Activated T-helper 17 cell treated with anti-CD3 and anti-CD28 coated beads, Interleukin-2, amount 50 U/mL, for 72 hours (primary cell): ENCODE measurements around the gene IFNLR1. TPM values are rescaled to one million over a fixed set of nuclear protein-coding genes. Genes with fewer than 3 reads are reported as not detected.

Experiments
- ATAC-seq: fragments of 150-1000 bp; cut with Tn5 transposase; replicated peaks from 2 replicates; pipeline ENCODE4 v1.10.0; 2021; ENCODE audit warnings: mild to moderate bottlenecking, moderate library complexity
- H3K27ac Mint-ChIP-seq: one replicate; pipeline ENCODE4 v1.8.0; 2022; ENCODE audit warnings: mixed read lengths
- H3K27me3 Mint-ChIP-seq: one replicate; pipeline ENCODE4 v1.8.0; 2022; ENCODE audit warnings: mixed read lengths
- H3K36me3 Mint-ChIP-seq: one replicate; pipeline ENCODE4 v1.8.0; 2022; ENCODE audit warnings: low read depth, mild to moderate bottlenecking, mixed read lengths
- H3K4me1 Mint-ChIP-seq: one replicate; pipeline ENCODE4 v1.8.0; 2022; ENCODE audit warnings: mixed read lengths
- H3K4me3 Mint-ChIP-seq: one replicate; pipeline ENCODE4 v1.8.0; 2022; ENCODE audit warnings: mild to moderate bottlenecking, mixed read lengths
- H3K9me3 Mint-ChIP-seq: one replicate; pipeline ENCODE4 v1.8.0; 2022; ENCODE audit warnings: mixed read lengths
- total RNA-seq, 2 donors: library from RNA; stranded (reverse); gene quantifications; one replicate each; pipeline ENCODE4 v1.2.3, GENCODE V29; 2022

IFNLR1 gene
- 1 to 10 TPM; 1.6 to 9.2 TPM for total RNA-seq

- peaks cover 30% of the 10 kb centered on the region for H3K4me1 Mint-ChIP-seq
- no peaks in the 10 kb centered on the region for H3K36me3 Mint-ChIP-seq
- peak within 1 kb of the TSS; percentile 54 for H3K27ac Mint-ChIP-seq
- peak within 1 kb of the TSS; percentile 83 for H3K4me3 Mint-ChIP-seq
- H3K27me3 Mint-ChIP-seq, result no peaks in the 10 kb centered on the region
- H3K9me3 Mint-ChIP-seq, result no peaks in the 10 kb centered on the region
- ATAC-seq, result peak; percentile 80
These were observed at the start of gene IFNLR1 for GRCh38 chr1:24186993-24187790. IFNLR1 (minus strand) TSS chr1:24187289; CDS start chr1:24187248, 41 bp downstream.

GRCh38 chr1:24235921-24236788, 49.1 kb upstream of the IFNLR1 start:
- no peaks in the 10 kb centered on the region for H3K36me3 Mint-ChIP-seq
- no peaks in the 10 kb centered on the region for H3K9me3 Mint-ChIP-seq
- peak; percentile 100 for ATAC-seq
- no peak overlapping the region for H3K27ac Mint-ChIP-seq
- peak overlapping the region; percentile 38 for H3K4me3 Mint-ChIP-seq
- H3K27me3 Mint-ChIP-seq, result peaks cover 15% of the 10 kb centered on the region
- peaks cover 8% of the 10 kb centered on the region for H3K4me1 Mint-ChIP-seq

GRCh38 chr1:24233684-24234600, 46.9 kb upstream of the IFNLR1 start:
- peaks cover 8% of the 10 kb centered on the region for H3K4me1 Mint-ChIP-seq
- peaks cover 17% of the 10 kb centered on the region for H3K27me3 Mint-ChIP-seq
- no peaks in the 10 kb centered on the region for H3K9me3 Mint-ChIP-seq
- H3K36me3 Mint-ChIP-seq, result no peaks in the 10 kb centered on the region
- H3K27ac Mint-ChIP-seq, result no peak overlapping the region
- no peak overlapping the region for H3K4me3 Mint-ChIP-seq
- ATAC-seq, result no peak

DNA sequence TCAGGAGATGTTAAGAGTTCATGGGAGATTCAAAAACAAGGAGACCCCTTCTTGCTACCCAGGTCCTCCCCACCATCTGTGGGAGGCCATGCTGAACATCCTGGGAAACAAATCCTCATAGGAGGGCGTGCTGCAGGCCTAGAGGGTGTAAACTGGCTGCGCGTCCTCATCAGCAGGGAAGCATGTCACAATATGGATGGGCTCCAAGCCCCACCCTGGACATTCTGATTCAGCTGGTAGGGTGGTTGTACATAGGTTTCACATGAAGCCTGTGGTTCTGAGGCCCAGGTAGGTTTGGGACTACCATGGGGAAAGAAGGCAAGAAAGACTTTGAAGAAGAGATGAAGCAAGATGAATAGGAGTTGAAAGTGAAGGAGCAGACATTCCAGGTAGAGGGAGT, 44.6 kb upstream of the IFNLR1 start:
- no peak overlapping the region for H3K4me3 Mint-ChIP-seq
- peaks cover 21% of the 10 kb centered on the region for H3K27me3 Mint-ChIP-seq
- no peak for ATAC-seq
- H3K4me1 Mint-ChIP-seq, result peaks cover 19% of the 10 kb centered on the region
- H3K9me3 Mint-ChIP-seq, result no peaks in the 10 kb centered on the region
- no peak overlapping the region for H3K27ac Mint-ChIP-seq
- H3K36me3 Mint-ChIP-seq, result no peaks in the 10 kb centered on the region

DNA sequence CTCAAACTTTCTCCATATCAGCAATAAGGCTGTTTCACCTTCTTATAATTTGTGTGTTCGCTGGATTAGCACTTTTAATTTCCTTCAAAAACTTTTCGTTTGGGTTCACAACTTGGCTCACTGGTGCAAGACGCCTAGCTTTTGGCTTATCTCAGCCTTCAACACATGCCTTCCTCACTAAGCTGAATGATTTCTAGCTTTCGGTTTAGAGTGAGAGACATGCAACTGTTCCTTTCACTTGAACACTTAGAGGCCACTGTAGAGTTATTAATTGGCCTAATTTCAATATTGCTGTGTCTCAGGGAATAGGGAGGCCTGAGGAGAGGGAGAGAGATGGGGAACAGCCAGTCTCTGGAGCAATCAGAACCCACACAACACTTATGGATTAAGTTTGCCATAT, 41.2 kb upstream of the IFNLR1 start:
- peak; percentile 42 for ATAC-seq
- H3K36me3 Mint-ChIP-seq, result no peaks in the 10 kb centered on the region
- peaks cover 14% of the 10 kb centered on the region for H3K4me1 Mint-ChIP-seq
- H3K27me3 Mint-ChIP-seq, result peaks cover 22% of the 10 kb centered on the region
- no peak overlapping the region for H3K27ac Mint-ChIP-seq
- no peaks in the 10 kb centered on the region for H3K9me3 Mint-ChIP-seq
- H3K4me3 Mint-ChIP-seq, result no peak overlapping the region

- H3K36me3 Mint-ChIP-seq, result no peaks in the 10 kb centered on the region
These were observed 39.7 kb upstream of the IFNLR1 start for GRCh38 chr1:24226749-24227148.

GRCh38 chr1:24224761-24225160, 37.7 kb upstream of the IFNLR1 start:
- H3K4me3 Mint-ChIP-seq, result no peak overlapping the region
- H3K36me3 Mint-ChIP-seq, result no peaks in the 10 kb centered on the region
- no peak for ATAC-seq
- H3K27me3 Mint-ChIP-seq, result peaks cover 19% of the 10 kb centered on the region
- H3K27ac Mint-ChIP-seq, result no peak overlapping the region
- peaks cover 14% of the 10 kb centered on the region for H3K4me1 Mint-ChIP-seq
- H3K9me3 Mint-ChIP-seq, result no peaks in the 10 kb centered on the region

More at GRCh38 chr1:24226749-24227148, 39.7 kb upstream of the IFNLR1 start:
- no peak overlapping the region for H3K4me3 Mint-ChIP-seq
- no peak overlapping the region for H3K27ac Mint-ChIP-seq
- H3K4me1 Mint-ChIP-seq, result peaks cover 14% of the 10 kb centered on the region
- ATAC-seq, result peak; percentile 70
- H3K27me3 Mint-ChIP-seq, result peaks cover 20% of the 10 kb centered on the region
- no peaks in the 10 kb centered on the region for H3K9me3 Mint-ChIP-seq

- ATAC-seq, result no peak
- Mint-ChIP-seq H3K27me3 (peaks cover 21% of the 10 kb centered on the region), H3K27ac (no peak overlapping the region), H3K4me3 (no peak overlapping the region), H3K36me3 (no peaks in the 10 kb centered on the region), H3K9me3 (no peaks in the 10 kb centered on the region), H3K4me1 (peaks cover 14% of the 10 kb centered on the region)
These were observed 37.0 kb upstream of the IFNLR1 start for GRCh38 chr1:24224086-24224485.

DNA sequence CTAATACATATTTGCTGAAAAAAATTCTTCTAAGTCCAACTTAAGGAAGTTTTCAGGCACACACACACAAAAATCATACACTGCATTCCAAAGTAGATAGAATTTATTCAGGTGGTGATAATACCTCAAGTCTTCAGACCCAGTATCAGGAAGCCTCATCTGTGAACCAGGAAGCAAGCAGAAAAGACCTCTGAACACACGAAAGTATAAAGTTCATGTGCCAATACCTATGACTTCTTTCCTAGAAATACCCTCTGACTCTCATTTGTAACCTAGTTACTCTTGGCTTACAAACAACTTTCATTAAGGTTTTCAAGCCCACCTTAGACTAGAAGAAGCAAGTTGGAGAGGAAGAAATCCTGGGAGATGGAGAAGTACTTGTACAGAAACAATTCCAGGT, 35.7 kb upstream of the IFNLR1 start:
- no peaks in the 10 kb centered on the region for H3K36me3 Mint-ChIP-seq
- ATAC-seq, result no peak
- H3K4me1 Mint-ChIP-seq, result peaks cover 7% of the 10 kb centered on the region
- H3K27me3 Mint-ChIP-seq, result peaks cover 18% of the 10 kb centered on the region
- H3K4me3 Mint-ChIP-seq, result no peak overlapping the region
- no peak overlapping the region for H3K27ac Mint-ChIP-seq
- H3K9me3 Mint-ChIP-seq, result no peaks in the 10 kb centered on the region

DNA sequence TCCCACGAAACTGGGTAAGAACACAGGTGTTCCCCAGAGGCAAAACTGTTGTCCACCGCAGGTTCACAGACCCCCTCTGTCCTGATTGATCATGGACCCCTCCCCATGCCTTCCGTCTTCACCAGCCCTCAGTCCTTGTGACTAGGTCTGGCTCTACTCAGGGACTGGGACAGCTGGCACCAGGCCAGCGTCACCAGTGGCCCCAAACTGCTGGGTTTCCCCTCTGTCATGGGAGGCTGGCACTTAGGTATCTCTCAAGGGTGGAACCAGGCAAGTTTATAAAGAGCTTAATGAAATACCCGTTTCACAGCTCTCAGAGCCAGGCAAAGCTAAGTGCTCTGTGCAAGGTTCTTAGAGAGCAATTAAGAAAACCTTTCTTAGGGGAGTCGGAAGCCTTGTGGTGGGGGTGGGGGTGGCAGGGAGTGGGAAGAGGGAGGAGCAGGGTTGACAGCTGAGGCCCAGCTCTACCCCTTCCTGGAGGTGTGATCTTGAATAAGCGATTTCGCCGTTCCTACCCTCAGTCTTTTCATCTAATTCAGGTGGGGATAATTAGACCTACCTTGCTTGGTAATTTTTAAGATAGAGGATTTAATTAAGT, 35.0 kb upstream of the IFNLR1 start:
- Mint-ChIP-seq H3K27me3 (peaks cover 18% of the 10 kb centered on the region), H3K36me3 (no peaks in the 10 kb centered on the region), H3K4me3 (no peak overlapping the region), H3K4me1 (peaks cover 7% of the 10 kb centered on the region), H3K9me3 (no peaks in the 10 kb centered on the region), H3K27ac (no peak overlapping the region)
- no peak for ATAC-seq

- H3K36me3 Mint-ChIP-seq, result no peaks in the 10 kb centered on the region
These were observed 34.2 kb upstream of the IFNLR1 start for GRCh38 chr1:24221246-24221645.

DNA sequence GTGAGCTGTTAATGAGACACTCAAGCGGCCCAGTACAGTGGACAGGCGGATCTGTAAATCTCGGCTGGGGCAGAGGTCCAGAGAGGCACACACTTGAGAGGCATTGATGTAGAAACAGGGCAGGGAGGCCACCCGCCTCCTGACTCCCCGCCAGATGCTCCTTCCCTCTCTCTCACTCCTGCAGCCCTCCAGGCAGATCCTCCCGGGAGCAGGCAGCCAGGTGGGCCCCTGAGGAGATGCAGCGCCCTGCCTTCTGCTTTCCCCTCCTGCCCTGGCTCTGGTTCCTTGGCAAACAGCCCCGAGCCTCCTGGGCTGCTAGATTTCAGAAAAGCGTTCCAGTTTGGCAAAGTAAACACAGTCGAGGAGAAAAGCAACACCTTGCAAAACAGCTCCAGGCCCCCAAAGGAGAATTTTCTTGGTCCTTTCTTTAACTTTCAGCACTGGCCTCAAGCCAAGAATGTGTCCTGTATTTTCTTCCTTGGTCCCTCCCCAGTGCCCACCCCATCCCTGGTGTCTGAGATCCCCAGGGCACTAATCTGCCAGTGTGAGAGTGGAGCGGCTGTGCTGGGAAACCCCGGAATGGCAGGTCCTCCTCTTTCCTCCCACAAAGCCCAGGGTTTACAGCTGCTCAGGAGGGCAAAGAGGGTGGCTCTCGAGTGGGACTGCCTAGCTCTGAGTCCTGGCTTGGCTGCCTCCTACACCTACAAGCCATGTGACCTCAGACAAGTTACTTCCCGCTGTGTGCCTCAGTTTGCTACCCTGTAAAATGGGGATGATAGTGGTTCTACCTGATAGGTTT, 29.4 kb upstream of the IFNLR1 start:
- H3K4me1 Mint-ChIP-seq, result no peaks in the 10 kb centered on the region
- no peak for ATAC-seq

More at GRCh38 chr1:24221246-24221645, 34.2 kb upstream of the IFNLR1 start:
- no peak overlapping the region for H3K27ac Mint-ChIP-seq
- no peaks in the 10 kb centered on the region for H3K4me1 Mint-ChIP-seq
- ATAC-seq, result no peak
- no peaks in the 10 kb centered on the region for H3K9me3 Mint-ChIP-seq
- no peak overlapping the region for H3K4me3 Mint-ChIP-seq
- H3K27me3 Mint-ChIP-seq, result peaks cover 14% of the 10 kb centered on the region

GRCh38 chr1:24215226-24215814, 28.2 kb upstream of the IFNLR1 start:
- H3K27ac Mint-ChIP-seq, result no peak overlapping the region
- H3K27me3 Mint-ChIP-seq, result peaks cover 22% of the 10 kb centered on the region
- H3K9me3 Mint-ChIP-seq, result peaks cover 7% of the 10 kb centered on the region
- no peak for ATAC-seq
- no peaks in the 10 kb centered on the region for H3K4me1 Mint-ChIP-seq
- no peaks in the 10 kb centered on the region for H3K36me3 Mint-ChIP-seq
- no peak overlapping the region for H3K4me3 Mint-ChIP-seq

More for the DNA sequence above, 29.4 kb upstream of the IFNLR1 start:
- no peak overlapping the region for H3K27ac Mint-ChIP-seq
- H3K9me3 Mint-ChIP-seq, result peaks cover 7% of the 10 kb centered on the region
- H3K27me3 Mint-ChIP-seq, result peaks cover 26% of the 10 kb centered on the region
- H3K36me3 Mint-ChIP-seq, result no peaks in the 10 kb centered on the region
- no peak overlapping the region for H3K4me3 Mint-ChIP-seq
